ENCODE measurements around the gene SPATC1L.

SPATC1L gene

GRCh38 chr21:46131838-46132651, 52.2 kb downstream of the SPATC1L start:
- DNase-seq (ENCODE audit: low read depth in 2 of 2), result no peak

- no peak for DNase-seq (ENCODE audit: low read depth in 2 of 2)
These were observed 52.7 kb downstream of the SPATC1L start for GRCh38 chr21:46131588-46131837.

GRCh38 chr21:46130831-46131587, 53.2 kb downstream of the SPATC1L start:
- DNase-seq (ENCODE audit: low read depth in 2 of 2), result no peak

- no peak for DNase-seq (ENCODE audit: low read depth in 2 of 2)
These were observed 54.2 kb downstream of the SPATC1L start for GRCh38 chr21:46129846-46130651.

DNA sequence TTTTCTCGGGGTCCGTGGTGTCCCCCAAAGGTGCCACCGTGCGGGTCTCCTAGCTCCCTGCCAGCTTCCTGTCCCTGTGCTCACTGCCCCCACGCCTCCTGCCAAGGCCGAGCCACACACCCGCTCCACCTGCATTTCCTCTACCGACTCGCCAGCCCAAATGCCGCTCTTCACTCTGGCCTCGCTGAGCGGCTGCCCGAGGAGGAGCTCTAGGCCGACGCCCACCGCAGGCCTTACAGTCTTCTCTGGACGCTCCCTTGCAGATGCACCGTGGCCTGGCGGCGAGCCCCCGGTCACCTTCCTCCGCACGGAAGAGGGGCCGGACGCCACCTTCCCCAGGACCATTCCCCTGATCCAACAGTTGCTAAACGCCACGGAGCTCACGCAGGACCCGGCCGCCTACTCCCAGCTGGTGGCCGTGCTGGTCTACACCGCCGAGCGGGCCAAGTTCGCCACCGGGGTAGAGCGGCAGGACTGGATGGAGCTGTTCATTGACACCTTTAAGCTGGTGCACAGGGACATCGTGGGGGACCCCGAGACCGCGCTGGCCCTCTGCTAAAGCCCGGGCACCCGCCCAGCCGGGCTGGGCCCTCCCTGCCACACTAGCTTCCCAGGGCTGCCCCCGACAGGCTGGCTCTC, 55.2 kb downstream of the SPATC1L start:
- no peak for DNase-seq (ENCODE audit: low read depth in 2 of 2)

- DNase-seq (ENCODE audit: low read depth in 2 of 2), result no peak
These were observed 55.9 kb downstream of the SPATC1L start for GRCh38 chr21:46128106-46128932.

DNA sequence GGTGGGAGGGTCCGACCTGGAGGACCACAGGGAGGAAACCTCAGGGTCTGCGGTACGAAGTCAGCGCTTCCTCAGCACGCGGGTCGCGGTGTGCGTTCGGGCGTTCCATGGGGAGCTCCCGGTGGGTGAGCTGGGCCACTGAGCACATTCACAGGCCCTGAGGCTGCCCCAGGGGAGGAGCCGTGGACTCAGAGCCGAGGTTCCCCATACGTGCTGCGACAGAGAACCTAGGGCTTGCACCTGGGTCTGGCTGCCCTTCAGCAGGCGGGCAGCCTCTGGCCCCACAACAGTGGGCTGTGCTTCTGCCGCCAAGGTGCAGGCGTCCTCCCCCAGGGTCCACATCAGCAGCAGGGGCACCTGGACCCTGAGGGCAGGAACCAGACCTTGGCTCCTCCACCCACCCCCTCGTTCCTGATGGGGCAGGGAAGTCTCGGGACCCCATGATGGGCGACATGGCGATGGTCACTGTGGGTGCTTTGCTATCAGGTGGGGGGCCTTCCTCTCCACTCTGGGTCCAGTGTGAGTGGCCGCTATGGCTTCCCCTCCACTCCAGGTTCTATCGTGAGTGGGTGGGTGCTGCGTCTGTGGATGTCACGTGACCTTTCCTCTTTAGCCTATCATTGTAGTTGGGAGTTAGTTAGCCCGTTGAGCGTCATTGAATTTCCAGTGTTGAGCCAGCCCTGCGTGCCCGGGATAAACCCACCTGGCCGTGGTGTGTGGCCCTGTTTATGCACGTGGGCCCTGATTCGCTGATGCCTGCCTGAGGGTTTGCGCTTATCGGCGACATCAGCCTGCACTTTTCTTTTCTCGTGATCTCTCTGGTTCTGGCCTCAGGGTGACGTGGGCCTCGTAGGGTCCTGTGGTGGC, 56.8 kb downstream of the SPATC1L start:
- no peak for DNase-seq (ENCODE audit: low read depth in 2 of 2)

DNA sequence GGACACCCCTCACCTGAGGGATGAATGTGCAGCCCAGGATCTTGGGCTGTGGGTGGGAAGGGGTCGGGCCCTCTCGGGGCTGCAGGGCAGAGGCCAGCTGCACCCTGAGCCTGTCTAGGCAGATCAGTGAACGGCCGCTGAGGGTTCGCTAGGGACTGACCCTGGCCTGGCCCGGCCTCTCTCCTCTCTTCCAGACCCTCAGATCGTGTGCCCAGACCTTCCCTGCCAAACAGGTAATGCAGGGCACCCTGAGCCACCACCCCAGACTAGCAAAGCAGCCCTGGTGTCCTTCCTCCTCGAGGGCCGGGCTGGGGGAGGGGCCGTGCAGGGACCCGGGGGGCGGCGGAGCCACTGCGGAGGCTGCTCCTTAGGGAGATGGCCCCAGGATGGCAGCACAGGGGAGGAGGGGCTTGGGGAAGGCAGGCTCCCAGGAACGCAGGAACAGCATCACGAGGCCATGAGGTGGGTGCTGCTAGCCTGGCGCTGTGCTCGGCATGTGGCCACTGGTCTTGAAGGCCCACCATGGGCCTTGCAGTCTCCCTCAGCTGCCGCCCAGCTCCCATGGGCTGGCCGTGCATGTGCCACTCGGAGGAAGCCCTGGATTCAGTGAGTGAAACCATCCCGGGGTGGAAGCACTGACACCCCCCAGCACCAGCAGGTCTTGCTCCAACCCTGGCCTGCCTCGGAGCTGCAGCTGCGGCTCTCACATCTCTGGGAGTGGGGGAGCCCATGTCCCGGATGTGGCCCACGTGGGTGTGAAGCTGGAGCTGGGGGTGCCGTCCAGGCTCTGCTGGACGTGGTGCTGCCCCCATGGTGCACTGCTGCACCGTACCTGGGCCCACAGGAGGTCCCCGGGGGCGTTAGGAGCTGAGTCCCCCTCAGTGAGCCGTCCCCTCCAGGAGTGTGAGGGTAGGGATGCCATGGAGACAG, 57.7 kb downstream of the SPATC1L start:
- DNase-seq (ENCODE audit: low read depth in 2 of 2), result no peak

GRCh38 chr21:46125846-46126301, 58.4 kb downstream of the SPATC1L start:
- DNase-seq (ENCODE audit: low read depth in 2 of 2), result no peak

DNA sequence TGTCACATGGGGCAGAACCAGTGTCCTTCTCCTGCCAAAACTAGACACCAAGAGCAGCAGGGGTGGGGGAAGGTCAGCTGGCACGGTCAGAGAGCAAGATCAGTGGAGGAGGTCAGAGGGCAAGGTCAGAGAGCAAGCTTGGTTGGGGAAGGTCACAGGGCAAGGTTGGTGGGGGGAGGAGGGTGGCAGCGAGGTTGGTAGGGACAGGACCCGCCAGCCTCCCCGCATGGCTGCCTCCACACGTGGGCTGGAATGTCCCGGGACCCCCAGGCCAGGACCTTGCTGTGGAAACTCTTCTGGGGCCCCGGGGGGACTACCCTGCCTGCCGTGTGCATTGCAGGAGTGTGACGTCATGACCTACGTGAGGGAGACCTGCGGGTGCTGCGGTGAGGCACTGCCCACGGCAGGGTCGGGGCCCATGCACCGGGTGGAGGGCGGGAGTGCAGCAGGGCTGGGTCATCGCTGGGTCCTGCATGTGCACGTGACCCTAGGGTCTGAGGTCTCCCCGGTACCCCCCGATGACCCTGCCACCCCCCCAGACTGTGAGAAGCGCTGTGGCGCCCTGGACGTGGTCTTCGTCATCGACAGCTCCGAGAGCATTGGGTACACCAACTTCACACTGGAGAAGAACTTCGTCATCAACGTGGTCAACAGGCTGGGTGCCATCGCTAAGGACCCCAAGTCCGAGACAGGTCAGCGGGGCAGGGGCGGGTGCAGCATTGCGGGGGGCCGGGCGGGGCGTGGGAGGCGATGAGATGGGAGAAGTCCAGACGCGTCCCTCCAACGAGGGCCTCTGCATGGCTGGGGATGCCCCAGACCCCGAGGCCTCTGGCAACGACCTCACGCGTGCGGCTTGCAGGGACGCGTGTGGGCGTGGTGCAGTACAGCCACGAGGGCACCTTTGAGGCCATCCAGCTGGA, 59.1 kb downstream of the SPATC1L start:
- no peak for DNase-seq (ENCODE audit: low read depth in 2 of 2)

DNA sequence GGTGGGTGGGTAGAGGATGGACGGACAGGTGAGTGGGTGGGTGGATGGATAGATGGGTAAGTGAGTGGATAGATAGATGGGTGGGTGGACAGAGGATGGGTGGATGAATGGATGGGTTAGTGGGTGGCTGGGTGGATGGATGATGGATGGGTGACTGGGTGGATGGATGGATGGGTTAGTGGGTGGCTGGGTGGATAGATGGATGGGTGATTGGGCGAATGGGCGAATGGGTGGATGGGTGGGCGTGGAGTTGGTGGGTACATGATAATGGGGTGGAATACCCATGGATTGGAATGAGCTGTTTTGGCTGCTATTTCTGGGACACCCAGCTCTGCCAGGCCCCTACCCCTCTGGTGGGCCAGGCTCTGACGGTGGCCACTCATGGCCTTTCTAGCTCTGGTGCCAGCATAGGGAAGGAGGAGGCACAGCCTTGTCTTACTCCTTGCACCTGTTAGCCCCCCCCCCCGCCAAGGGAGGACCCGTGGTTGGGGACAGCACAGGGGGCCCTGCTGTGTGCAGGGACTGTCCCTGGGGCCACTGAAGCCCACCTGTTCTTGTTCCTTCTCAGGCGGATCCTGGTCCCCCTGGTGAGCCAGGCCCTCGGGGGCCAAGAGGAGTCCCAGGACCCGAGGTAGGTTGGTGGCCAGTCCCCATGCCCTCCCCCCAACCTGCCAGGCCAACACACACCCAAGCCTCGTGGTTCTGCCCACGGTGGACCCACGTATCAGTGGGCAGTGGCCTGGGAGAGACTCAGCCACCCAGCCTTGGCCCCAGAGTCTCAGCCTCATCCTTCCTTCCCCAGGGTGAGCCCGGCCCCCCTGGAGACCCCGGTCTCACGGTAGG, 60.0 kb downstream of the SPATC1L start:
- DNase-seq (ENCODE audit: low read depth in 2 of 2), result no peak

- DNase-seq (ENCODE audit: low read depth in 2 of 2), result no peak
These were observed 61.2 kb downstream of the SPATC1L start for GRCh38 chr21:46122758-46123683.

- no peak for DNase-seq (ENCODE audit: low read depth in 2 of 2)
These were observed 62.0 kb downstream of the SPATC1L start for GRCh38 chr21:46122237-46122671.

DNA sequence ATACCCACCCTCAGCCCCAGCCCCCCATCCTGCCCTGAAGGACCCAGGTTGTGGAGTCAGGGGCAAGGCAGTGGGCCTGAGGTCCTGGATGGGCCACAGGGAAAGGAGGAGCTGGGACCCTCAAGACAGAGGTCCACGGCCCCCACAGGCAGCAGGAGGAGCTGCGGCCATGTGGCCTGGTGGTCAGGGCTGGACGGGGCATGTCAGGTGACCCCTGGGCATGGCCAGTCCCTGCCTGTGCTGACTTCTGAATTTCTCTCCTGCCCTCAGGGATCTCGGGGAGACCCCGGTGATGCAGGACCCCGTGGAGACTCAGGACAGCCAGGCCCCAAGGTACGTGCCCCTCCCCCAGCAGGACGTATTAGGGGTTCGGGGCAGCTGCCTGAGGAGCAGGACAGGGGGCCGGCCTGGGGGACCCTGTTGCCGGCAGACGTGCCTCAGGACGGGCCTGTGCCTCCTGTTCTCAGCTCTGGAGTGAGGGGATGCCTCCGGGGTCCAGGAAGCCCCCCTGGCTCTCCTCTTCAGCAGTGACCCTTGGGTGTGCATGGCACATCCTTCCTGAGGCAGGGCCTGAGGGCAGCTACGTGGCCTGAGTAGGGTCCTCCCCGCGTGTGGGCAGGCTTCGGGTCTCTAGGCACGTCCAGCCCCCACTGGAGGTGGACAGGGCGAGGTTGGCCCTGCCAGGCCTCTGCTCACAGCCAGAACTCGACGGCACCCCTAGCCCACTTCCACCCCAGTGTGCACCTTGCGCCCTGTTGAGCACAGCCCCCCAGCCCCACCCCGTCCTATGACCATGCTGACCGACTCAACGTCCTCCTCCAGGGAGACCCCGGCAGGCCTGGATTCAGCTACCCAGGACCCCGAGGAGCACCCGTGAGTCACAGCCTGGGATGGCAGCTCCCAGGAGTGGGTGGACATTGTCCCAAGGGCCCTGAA, 62.7 kb downstream of the SPATC1L start:
- no peak for DNase-seq (ENCODE audit: low read depth in 2 of 2)
